HG03432 (cell line): ENCODE results near the gene SLC38A2.

ENCODE experiments used
- ATAC-seq: cut with Tn5 transposase; IDR thresholded peaks from one replicate; pipeline ENCODE4 v1.9.1; 2021; ENCODE audit warnings: mild to moderate bottlenecking, moderate library complexity; ENCODE audit not compliant: unreplicated experiment

SLC38A2 gene

GRCh38 chr12:46376579-46376978, 4.0 kb upstream of the SLC38A2 start:
- no peak for ATAC-seq

- no peak for ATAC-seq
These were observed 2.1 kb upstream of the SLC38A2 start for GRCh38 chr12:46374711-46375110.

DNA sequence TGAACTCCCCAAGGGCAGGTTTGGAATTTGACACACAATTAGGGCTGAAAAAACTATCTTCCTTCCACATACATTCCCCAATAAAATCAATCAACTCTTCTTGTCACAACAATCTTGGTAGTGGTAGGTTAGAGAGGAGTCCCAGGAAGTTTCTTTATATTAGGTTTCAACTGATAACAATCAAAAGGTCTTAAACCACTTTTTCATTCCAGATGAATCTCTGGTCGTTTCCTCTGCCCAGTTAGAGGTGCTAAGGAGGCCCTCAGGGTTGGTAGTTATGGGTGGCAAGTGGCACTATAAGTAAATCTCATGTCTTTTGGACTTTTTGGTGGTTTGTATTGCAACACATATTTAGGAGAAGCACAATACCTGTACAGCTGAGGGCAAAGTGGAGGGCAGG, 1.7 kb upstream of the SLC38A2 start:
- ATAC-seq: no peak

DNA sequence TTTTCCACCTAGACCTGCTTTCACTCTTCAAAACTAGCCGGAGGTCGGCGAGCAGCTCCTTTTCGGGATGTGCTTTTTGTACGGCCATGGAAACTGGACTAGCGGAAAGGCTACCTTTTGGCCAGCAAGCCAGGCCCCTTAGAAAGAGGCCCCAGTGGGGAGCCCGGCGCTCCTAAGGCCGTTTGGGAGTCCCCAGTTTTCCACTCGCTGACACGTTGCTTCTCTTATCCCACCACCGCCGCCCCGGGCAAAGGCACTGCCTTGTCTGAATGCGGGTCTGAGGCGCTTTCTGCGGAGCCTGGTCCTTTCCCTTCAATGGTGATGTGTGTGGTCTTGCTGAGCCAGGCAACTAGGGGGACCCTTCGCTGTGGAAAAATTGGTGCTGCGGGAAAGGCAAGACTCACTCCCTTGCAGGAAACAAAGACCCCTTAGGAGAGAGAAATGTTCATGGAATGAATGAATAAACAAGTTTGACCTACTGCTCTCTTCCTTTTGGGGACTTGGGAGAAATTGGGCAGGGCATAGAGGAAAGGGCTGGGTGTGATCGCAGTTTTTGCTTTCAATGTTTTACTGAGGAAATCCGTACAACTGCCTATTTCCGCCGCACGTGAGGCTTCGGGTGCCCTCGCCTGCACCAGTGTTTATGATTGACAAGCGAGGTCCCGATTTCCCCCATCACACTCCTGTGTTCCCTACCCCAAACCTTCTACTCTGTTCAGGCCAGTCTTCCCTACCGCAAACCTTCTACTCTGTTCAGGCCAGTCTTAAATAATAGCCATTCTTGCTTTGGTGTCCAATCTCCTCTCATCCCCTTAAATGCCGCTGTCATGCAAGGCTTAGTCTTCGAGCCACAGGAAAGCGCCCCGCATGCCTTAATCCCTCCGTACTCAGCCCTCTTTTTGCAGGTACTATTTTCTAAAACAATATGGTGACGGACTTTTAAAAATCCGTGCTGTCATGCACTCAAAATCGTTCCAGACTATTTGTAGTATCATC, 1.0 kb upstream of the SLC38A2 start:
- no peak for ATAC-seq

DNA sequence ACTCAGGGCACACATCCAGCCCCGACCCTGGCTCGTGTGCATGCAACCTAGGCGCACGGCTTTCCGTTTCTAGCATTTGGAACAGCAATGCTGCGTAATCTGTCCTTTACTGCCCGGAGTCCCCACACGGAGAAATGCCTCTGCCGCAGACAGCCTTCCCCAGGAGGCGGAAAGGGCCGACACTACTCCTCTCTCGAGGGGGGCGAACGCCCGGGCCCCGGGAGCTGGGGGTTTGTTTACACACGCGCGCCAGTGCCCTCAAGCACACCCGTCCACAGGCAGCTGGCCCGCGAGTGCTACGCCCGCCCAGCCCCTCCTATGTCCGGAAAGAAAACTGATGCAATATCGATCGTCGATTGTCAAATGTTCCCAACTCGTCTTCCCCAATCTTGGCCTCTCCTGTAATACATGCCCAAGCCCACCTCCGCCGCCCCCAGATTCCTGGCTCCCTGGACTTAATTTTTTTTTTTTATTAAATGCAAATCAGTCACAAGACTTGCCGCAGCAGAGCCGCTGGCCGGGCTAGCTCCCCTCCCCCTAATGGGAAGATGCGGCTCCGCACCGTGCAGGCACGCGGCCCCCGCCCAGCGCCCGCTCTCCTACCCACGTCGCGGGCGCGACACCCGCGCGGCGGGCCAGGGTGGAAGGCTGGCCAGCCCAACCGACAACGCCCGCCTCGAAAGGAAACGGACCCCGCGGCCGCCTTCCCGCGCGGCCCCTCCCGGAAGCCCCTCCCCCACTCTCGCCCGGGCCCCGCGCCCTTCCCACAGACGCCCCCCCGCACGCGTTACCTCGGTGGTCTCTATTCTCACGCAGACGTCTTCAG, 642 bp downstream of the SLC38A2 start:
- peak; percentile 29 for ATAC-seq

DNA sequence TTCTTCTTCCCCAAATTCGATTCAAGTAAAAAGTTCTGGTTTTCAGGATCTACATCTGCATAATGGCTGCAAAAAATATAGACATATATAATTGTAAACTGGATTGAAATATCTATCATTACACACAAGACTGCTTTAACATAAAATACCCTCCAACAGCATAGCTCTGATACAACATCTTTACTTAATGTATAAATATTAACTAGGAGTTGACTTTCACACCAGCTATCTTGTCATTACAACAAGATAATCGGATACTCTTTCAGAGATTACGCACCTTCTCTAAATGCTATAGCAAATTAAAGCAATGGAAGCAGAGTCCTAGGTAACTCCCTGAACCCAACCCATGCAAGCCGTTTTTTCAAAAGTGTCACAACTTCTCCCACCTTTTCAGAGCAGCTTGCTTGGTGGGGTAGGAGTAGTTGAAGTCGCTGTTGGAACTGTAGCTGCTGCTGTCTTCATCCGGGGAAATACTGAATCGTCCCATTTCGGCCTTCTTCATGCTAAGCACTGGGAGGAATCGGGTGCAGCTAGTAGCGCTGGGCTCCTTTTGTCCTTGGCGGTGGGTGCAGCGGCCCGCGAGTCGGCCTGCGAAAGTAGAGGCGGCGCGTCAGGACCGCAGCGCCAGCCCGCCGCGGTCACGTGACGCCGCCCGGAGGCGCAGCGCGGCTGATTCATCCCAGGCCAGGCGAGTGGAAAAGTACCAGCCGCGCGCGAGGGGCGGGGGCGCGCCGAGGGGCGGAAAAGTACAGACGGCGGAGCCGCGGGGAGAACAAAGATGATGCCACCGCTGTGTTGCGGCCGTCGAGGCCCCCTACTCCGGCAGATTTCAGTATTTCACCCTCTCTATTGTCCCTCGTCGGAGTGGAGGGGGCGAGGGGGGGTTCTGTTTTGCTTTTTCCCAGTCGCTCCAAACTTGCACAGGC, 1.5 kb downstream of the SLC38A2 start:
- peak; percentile 70 for ATAC-seq

DNA sequence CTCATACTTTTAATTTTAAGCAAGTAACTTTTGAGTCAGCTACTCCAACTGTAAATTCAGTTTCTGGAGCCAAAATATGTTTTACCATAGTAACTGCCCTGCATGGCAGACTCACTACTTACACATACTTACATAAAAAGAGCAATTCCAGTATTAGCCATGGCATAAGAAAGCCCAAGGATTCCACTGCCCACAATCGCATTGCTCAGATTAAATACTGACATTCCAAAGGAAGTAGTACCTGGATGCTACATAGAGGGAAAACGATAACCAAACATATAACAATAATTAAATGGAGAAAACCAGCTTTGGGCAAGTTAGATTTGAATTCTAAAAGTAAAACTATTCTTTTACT, 2.2 kb downstream of the SLC38A2 start:
- no peak for ATAC-seq

GRCh38 chr12:46369474-46370379, 2.8 kb downstream of the SLC38A2 start:
- ATAC-seq: no peak

DNA sequence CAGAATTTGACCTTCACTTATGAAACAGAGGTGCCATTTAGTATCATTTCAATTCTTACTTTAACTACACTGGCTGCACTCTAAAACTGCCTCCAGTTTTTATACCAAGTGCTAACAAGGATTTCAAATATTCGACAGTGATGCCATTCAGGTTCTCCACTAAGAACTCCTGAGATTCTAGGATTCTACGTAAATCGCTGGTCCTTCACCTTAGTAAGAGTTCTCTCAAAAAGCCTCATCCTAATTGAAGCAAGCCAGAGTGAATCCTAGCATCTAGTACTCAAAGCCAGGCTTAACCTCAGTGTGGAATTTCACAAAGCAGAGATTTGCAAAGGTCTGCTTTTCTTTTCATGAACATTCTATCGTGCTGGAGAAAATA, 3.5 kb downstream of the SLC38A2 start:
- no peak for ATAC-seq

- no peak for ATAC-seq
These were observed 3.9 kb downstream of the SLC38A2 start for GRCh38 chr12:46368684-46369083.

- no peak for ATAC-seq
These were observed 4.4 kb downstream of the SLC38A2 start for GRCh38 chr12:46368138-46368537.

- no peak for ATAC-seq
These were observed 5.1 kb downstream of the SLC38A2 start for GRCh38 chr12:46367351-46368029.

DNA sequence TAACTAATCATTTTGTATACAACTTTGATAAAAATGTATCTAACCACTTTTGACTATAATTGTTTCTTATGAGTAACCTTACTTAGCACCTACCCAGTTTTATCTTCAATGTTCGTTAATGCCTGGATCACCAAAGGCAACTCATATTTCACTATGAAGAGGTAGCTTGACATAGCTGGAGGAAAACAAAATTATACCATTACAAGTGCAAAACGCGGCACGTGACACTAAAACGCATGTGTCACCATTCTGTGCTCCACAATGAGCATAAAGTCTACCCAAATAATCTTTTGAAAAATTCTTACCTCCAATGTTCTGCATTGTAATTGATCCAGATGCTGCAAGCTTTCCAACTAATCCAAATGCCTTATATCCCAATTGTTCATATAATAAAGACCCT, 5.8 kb downstream of the SLC38A2 start:
- no peak for ATAC-seq

DNA sequence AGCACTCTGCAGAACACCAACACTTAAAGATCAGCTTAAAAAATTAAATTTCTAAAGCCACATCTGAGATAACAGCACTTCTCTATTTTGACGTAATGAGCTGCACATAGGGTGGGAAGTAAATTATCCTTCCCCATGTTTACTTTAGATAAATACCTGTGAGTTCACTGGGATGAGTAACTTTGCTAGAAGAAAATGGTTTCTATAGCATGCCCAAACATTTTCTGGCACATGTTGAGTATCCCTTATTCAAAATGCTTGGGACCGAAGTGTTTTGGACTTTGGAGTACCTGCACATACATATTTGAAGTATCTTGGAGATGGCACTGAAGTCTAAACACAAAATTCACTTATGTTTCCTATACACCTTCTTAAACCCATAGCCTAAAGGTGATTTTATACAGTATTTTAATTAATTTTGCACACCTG, 6.6 kb downstream of the SLC38A2 start:
- no peak for ATAC-seq

DNA sequence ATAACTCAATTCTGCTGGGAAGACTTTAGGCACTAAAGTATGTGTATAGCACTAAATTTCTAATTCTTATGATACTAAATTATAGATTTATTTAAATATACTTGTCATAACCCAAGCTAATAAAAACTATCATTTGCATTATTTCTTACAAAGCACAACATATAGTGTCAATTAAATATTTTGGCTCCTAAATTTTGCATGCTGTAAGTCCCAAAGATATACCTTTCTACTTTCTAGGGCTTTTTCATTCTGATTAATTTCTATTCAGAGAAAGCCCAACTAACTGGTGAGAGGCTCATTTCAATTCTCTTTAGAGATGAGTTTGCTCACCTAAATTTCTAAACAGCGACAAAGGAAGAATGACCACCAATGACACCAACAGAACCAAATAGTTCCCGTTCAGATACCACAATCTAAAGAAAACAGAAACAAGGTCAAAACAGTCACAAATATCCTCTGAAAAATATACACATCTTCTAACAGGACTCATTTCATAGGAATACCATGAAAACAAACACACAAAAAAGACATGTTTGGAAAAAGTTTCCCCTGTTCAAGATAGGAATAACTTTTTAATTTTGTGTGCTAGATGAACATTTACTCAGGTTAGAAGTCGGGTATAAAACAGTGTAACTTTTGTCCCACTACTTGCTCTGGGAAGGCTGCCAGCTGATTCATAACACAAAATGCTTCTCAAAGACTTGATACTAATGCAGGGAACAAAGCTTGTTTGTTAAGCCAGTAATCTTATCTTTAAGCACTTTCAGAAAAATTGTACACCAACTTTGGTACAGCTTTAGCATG, 7.6 kb downstream of the SLC38A2 start:
- ATAC-seq: no peak

DNA sequence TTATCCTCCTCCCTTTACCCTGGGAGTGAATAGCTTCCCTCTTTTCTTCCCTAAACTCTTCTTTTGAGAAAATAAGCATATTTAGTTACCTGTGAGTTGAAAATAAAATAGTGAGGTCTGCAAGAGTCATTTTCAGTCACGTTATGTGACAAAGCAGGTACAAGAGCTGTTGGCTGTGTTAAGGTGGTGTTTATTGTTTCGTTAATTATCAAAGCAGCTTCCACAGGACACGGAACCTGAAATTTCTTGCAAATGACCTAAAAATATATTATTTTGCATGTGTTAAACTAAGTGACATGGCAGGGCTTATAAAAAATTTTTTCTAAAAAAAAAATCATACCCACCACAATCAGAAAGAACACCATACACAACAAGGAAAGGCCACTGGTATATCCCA, 8.3 kb downstream of the SLC38A2 start:
- no peak for ATAC-seq

- ATAC-seq: no peak
These were observed 8.8 kb downstream of the SLC38A2 start for GRCh38 chr12:46363582-46364299.
